Cerebellar cortex (tissue), 1 donor: ENCODE data around the gene SNRNP25.

Experiments
- DNase-seq: peaks from one replicate; pipeline ENCODE4 v3.0.0-alpha.2; 2015; ENCODE audit warnings: low spot score

The SNRNP25 gene

GRCh38 chr16:104355-104754, 50.7 kb downstream of the SNRNP25 start:
- no peak for DNase-seq

- DNase-seq: no peak
Observed at GRCh38 chr16:104928-105327, 51.3 kb downstream of the SNRNP25 start.

- no peak for DNase-seq
Observed at GRCh38 chr16:105521-105920, 51.9 kb downstream of the SNRNP25 start.

GRCh38 chr16:106623-107324, 53.1 kb downstream of the SNRNP25 start:
- DNase-seq: peak; percentile 91
